ENCODE results near the gene MYPN.
A peak's percentile ranks its signal among the peaks of the same experiment; 100 is the strongest.

MYPN gene, protein sequence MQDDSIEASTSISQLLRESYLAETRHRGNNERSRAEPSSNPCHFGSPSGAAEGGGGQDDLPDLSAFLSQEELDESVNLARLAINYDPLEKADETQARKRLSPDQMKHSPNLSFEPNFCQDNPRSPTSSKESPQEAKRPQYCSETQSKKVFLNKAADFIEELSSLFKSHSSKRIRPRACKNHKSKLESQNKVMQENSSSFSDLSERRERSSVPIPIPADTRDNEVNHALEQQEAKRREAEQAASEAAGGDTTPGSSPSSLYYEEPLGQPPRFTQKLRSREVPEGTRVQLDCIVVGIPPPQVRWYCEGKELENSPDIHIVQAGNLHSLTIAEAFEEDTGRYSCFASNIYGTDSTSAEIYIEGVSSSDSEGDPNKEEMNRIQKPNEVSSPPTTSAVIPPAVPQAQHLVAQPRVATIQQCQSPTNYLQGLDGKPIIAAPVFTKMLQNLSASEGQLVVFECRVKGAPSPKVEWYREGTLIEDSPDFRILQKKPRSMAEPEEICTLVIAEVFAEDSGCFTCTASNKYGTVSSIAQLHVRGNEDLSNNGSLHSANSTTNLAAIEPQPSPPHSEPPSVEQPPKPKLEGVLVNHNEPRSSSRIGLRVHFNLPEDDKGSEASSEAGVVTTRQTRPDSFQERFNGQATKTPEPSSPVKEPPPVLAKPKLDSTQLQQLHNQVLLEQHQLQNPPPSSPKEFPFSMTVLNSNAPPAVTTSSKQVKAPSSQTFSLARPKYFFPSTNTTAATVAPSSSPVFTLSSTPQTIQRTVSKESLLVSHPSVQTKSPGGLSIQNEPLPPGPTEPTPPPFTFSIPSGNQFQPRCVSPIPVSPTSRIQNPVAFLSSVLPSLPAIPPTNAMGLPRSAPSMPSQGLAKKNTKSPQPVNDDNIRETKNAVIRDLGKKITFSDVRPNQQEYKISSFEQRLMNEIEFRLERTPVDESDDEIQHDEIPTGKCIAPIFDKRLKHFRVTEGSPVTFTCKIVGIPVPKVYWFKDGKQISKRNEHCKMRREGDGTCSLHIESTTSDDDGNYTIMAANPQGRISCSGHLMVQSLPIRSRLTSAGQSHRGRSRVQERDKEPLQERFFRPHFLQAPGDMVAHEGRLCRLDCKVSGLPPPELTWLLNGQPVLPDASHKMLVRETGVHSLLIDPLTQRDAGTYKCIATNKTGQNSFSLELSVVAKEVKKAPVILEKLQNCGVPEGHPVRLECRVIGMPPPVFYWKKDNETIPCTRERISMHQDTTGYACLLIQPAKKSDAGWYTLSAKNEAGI (N-terminal part only)

DNA sequence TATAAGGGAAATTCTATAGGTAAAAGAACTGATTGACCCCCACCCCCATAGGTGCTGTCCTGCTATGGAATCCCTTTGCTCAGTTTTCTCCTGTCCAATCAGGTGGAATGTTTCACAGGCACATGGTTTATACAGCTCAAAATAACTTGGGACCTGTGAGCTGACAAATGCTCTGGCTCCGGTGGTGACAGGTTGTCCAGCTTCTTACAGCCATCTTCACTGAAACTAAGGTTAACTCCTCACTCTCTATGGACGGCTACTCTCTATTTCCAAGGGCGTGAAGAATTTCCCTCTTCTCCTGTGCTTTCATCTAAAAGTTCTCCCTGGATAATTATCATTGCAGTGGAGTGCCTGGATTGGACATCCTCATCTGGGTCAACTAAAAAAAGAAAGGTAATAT, at the start of gene MYPN:
TSS of gene MYPN (plus strand) at position 158 of the 400 bp plus-strand sequence. CDS start 11,951 bp downstream, outside the sequence.
- TF ChIP-seq, protein P1, sequence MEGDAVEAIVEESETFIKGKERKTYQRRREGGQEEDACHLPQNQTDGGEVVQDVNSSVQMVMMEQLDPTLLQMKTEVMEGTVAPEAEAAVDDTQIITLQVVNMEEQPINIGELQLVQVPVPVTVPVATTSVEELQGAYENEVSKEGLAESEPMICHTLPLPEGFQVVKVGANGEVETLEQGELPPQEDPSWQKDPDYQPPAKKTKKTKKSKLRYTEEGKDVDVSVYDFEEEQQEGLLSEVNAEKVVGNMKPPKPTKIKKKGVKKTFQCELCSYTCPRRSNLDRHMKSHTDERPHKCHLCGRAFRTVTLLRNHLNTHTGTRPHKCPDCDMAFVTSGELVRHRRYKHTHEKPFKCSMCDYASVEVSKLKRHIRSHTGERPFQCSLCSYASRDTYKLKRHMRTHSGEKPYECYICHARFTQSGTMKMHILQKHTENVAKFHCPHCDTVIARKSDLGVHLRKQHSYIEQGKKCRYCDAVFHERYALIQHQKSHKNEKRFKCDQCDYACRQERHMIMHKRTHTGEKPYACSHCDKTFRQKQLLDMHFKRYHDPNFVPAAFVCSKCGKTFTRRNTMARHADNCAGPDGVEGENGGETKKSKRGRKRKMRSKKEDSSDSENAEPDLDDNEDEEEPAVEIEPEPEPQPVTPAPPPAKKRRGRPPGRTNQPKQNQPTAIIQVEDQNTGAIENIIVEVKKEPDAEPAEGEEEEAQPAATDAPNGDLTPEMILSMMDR (IDR thresholded peaks at IDR 0.05; ENCODE audit: low read depth, low read length), result no peak
- DNase-seq, result no peak
- H3K27ac ChIP-seq, result no peak within 1 kb of the TSS

DNA sequence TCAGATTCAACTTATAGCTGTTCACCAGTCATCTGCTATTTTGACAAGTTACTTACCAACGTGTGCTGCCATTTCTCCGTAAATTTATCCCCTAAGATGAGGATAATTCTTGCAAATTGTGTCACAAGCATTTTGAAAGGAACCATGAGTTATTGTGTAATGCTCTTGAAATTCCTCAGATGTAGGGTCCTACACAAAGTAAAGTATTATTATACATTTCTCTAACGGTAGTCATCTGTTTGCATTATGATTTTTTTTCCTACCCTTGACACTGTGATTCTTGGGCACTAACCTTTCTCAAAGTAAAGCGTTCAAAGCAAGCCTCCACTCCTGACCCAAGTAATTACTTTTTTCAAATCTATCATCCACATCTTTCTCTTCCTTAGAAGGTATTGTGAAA, 42.3 kb upstream of the MYPN start:
- Histone ChIP-seq H3K4me3 (ENCODE audit: low read depth, low read length) (no peak overlapping the region), H3K27ac (no peak overlapping the region), H3K27me3 (ENCODE audit: insufficient read depth, low read depth, severe bottlenecking) (no peaks in the 10 kb centered on the region), H3K9me3 (ENCODE audit: severe bottlenecking) (no peaks in the 10 kb centered on the region), H3K36me3 (peaks cover 8% of the 10 kb centered on the region)
- TF ChIP-seq, protein P1 (IDR thresholded peaks at IDR 0.05; ENCODE audit: low read depth, low read length), result no peak
- DNase-seq, result no peak

More for the DNA sequence above, at the start of gene MYPN:
- no peak within 1 kb of the TSS for H3K4me3 ChIP-seq (ENCODE audit: low read depth, low read length)
- no peaks in the 10 kb centered on the region for H3K9me3 ChIP-seq (ENCODE audit: severe bottlenecking)
- H3K36me3 ChIP-seq, result no peaks in the 10 kb centered on the region
- H3K27me3 ChIP-seq (ENCODE audit: insufficient read depth, low read depth, severe bottlenecking), result no peaks in the 10 kb centered on the region

DNA sequence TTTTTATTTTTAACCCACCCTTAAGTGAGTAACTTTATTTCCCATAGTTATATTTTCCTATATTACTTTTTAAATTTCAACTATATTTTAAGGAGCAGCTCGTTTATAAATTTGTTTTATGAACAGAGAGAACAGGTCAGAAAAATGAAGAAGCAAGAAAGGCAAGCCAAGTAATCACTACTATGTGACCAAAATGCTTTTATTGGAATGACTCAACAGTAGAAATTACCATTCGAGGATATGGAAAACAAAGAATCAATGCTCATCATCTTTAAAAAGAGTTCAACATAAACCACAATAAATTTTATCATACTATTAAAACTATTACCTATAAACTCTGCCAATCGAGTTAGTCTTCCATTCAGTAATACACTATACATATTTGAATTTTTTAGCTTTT, 41.8 kb upstream of the MYPN start:
- DNase-seq, result no peak
- H3K27me3 ChIP-seq (ENCODE audit: insufficient read depth, low read depth, severe bottlenecking), result no peaks in the 10 kb centered on the region
- H3K9me3 ChIP-seq (ENCODE audit: severe bottlenecking), result no peaks in the 10 kb centered on the region
- TF ChIP-seq, protein P1 (IDR thresholded peaks at IDR 0.05; ENCODE audit: low read depth, low read length), result no peak
- peaks cover 8% of the 10 kb centered on the region for H3K36me3 ChIP-seq
- H3K27ac ChIP-seq, result no peak overlapping the region
- no peak overlapping the region for H3K4me3 ChIP-seq (ENCODE audit: low read depth, low read length)

DNA sequence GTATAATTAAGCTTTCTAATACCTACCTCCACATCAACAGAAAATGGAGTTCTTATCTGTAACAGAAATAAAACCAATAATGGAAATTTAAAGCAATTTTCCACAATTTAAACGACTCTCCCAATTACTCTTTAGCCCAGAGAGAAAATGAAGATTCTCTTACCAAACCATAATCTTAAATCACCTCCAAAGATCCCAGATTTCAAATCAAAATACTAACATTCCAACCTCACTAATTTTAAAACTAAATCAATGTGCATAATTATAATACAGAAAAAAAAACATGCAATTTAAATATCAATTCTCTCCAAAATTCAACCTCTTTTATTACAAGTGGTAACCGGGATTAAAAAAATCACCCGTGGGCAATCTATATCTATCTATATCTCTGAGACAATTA, 35.7 kb upstream of the MYPN start:
- TF ChIP-seq, protein P1 (IDR thresholded peaks at IDR 0.05; ENCODE audit: low read depth, low read length), result no peak
- Histone ChIP-seq H3K4me3 (ENCODE audit: low read depth, low read length) (peak overlapping the region; percentile 80), H3K27ac (no peak overlapping the region), H3K36me3 (peaks cover 11% of the 10 kb centered on the region), H3K9me3 (ENCODE audit: severe bottlenecking) (peaks cover 2% of the 10 kb centered on the region), H3K27me3 (ENCODE audit: insufficient read depth, low read depth, severe bottlenecking) (no peaks in the 10 kb centered on the region)
- DNase-seq, result no peak

DNA sequence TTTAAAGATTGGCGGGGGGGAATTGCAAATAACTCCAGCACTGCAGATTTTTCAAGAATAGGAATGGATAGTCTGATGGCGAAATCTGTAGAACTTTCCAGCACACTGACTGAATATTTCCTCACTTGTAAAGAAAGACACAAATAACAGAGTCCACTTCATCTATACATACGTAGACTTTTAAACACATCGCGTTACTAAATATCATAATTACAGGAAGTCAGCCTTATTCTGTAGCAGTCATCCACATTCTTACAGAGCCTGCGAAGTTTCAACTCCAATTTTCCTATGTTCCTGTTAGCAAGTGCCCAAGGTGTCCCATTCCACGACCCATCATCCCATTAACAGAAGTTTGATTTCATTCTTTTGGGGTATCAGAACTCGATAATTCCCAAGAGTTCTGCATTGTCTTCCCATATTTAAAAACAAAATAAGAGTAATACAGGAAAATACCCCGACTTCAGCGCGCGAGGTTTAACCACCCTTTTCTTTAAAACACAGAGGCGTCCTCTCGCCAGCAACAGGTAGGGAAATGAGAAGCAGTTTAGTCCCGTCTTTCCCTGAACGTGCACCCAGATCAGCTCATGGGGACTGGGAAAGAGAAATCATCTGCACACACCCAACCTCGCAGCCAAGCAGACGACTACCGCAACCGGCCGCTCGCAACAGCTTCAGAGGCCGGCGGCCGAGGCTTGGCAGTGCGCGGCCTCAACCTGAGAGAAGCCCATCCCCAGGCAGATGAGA, 35.1 kb upstream of the MYPN start:
- Histone ChIP-seq H3K27me3 (ENCODE audit: insufficient read depth, low read depth, severe bottlenecking) (no peaks in the 10 kb centered on the region), H3K9me3 (ENCODE audit: severe bottlenecking) (peaks cover 2% of the 10 kb centered on the region), H3K27ac (peak overlapping the region; percentile 90), H3K4me3 (ENCODE audit: low read depth, low read length) (peak overlapping the region; percentile 80), H3K36me3 (peaks cover 8% of the 10 kb centered on the region)
- DNase-seq, result no peak
- TF ChIP-seq, protein P1 (IDR thresholded peaks at IDR 0.05; ENCODE audit: low read depth, low read length), result no peak
